Transverse colon (tissue), 3 donors: Measurements from ENCODE around the gene NKD1.

Source experiments
- EP300 ChIP-seq: sonication (generic); formaldehyde crosslinking; IDR thresholded peaks from one replicate; pipeline ENCODE4 v1.6.1; 2017; ENCODE audit warnings: antibody characterized with exemption, low read depth
- TF ChIP-seq, protein P1 (sequence below), 5 experiments: fragments of 200-600 bp in 3 of 5; fragments of 450-650 bp in 2 of 5; sonication (generic) in 3 of 5; IDR thresholded peaks; 1 replicate in 2 of 5; 2 replicates in 3 of 5; pipeline ENCODE4 v1.5.1; 2016 to 2017; ENCODE audit warnings: antibody characterized with exemption in 5 of 5, inconsistent platforms in 3 of 5, mild to moderate bottlenecking in 2 of 5, moderate library complexity in 1 of 5

DNA sequence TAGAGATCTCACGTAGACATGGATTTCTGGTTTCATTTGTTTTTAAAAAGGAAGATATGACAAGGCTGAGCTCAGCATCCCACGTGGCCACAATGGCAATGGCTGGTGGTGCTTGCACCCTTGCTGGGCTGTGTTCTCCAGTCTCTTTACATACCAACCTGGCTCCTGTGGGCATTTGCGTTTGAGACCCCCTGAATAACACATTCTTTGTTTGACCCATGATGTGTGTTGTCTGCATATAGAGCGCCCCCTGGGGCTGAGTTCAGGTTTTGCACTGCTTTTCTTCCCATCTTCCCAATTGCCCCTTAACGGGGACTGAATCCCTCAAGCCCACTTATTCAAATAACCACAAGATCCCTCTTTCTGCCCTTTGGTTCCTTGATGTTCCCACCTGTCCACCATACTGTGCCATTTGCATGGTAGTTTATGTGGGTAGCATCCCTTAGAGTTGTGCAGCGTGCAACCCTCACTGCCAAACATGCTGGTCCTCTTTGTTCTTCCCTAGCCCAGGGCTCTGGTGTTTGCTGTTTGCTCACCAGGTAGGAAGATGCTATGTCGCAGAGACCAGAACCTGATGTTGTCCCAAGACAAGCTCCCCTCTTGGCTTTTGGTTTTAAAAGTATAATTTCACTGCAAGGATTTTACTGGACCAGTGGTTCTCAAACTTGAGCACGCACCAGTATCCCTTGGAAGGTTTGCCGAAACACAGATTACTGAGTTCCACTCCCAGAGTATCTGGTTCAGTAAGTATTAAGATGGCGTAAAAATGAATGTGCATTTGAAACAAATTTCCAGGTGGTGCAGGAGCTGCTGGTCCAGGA is 38.5 kb upstream of the NKD1 start:
- TF ChIP-seq EP300, result no peak
- TF ChIP-seq, protein P1, sequence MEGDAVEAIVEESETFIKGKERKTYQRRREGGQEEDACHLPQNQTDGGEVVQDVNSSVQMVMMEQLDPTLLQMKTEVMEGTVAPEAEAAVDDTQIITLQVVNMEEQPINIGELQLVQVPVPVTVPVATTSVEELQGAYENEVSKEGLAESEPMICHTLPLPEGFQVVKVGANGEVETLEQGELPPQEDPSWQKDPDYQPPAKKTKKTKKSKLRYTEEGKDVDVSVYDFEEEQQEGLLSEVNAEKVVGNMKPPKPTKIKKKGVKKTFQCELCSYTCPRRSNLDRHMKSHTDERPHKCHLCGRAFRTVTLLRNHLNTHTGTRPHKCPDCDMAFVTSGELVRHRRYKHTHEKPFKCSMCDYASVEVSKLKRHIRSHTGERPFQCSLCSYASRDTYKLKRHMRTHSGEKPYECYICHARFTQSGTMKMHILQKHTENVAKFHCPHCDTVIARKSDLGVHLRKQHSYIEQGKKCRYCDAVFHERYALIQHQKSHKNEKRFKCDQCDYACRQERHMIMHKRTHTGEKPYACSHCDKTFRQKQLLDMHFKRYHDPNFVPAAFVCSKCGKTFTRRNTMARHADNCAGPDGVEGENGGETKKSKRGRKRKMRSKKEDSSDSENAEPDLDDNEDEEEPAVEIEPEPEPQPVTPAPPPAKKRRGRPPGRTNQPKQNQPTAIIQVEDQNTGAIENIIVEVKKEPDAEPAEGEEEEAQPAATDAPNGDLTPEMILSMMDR (IDR thresholded peaks at IDR 0.05), result peak in 4 of 5 experiments; percentile 44 to 57 (median 45)
